BE2C (cell line): ENCODE data around the gene TMEM132D.

Source experiments
- DNase-seq: peaks from one replicate; pipeline ENCODE4 v3.0.0-alpha.2; 2020
- H3K27me3 ChIP-seq: fragments of 250-450 bp; sonication (Bioruptor Pico); 2 replicates; pipeline ENCODE4 v1.5.1; 2020; ENCODE audit warnings: mild to moderate bottlenecking
- H3K36me3 ChIP-seq: fragments of 250-450 bp; sonication (Bioruptor Pico); 2 replicates; pipeline ENCODE4 v1.5.1; 2020; ENCODE audit warnings: mild to moderate bottlenecking
- H3K4me1 ChIP-seq: fragments of 250-450 bp; sonication (Bioruptor Pico); 2 replicates; pipeline ENCODE4 v1.5.1; 2020
- H3K4me3 ChIP-seq: 2 replicates; pipeline ENCODE4 v1.5.1; 2011; ENCODE audit warnings: low read depth, low read length
- H3K9me3 ChIP-seq: fragments of 250-450 bp; sonication (Bioruptor Pico); 2 replicates; pipeline ENCODE4 v1.5.1; 2020
- CTCF ChIP-seq: IDR thresholded peaks from 2 replicates; pipeline ENCODE4 v1.5.1; 2012; ENCODE audit warnings: mild to moderate bottlenecking, low read depth, low read length

The TMEM132D gene

DNA sequence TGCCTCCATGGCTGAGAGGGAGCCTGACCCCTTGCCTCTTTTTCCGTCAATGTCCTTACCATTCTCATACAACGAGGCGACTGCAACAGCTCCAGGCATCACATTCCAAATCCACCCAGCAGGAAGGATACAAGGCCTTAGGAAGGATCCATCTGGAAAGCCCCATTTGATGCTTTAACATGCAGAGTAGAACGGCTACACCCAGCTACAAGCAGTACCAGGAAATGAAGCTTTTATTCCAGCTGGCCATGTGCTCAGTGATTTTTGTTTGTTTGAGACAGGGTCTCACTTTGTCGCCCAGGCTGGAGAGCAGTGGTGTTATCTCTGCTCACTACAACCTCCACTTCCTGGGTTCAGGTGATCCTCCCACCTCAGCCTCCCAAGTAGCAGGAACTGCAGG lies 124.8 kb downstream of the TMEM132D start:
- Histone ChIP-seq H3K4me3 (no peak overlapping the region), H3K4me1 (no peaks in the 10 kb centered on the region), H3K36me3 (no peaks in the 10 kb centered on the region), H3K9me3 (no peaks in the 10 kb centered on the region; the same call in 1 of the 2 replicates), H3K27me3 (no peaks in the 10 kb centered on the region)
- no peak for DNase-seq
- no peak for TF ChIP-seq CTCF

GRCh38 chr12:129776977-129777667 lies 126.7 kb downstream of the TMEM132D start:
- Histone ChIP-seq H3K4me1 (no peaks in the 10 kb centered on the region), H3K4me3 (no peak overlapping the region), H3K36me3 (no peaks in the 10 kb centered on the region), H3K9me3 (no peaks in the 10 kb centered on the region; the same call in 1 of the 2 replicates), H3K27me3 (no peaks in the 10 kb centered on the region)
- TF ChIP-seq CTCF: no peak
- DNase-seq: no peak

GRCh38 chr12:129772501-129773493 lies 131.0 kb downstream of the TMEM132D start:
- Histone ChIP-seq H3K9me3 (no peaks in the 10 kb centered on the region; the same call in 1 of the 2 replicates), H3K36me3 (no peaks in the 10 kb centered on the region), H3K27me3 (no peaks in the 10 kb centered on the region), H3K4me3 (no peak overlapping the region), H3K4me1 (no peaks in the 10 kb centered on the region)
- no peak for DNase-seq
- no peak for TF ChIP-seq CTCF

DNA sequence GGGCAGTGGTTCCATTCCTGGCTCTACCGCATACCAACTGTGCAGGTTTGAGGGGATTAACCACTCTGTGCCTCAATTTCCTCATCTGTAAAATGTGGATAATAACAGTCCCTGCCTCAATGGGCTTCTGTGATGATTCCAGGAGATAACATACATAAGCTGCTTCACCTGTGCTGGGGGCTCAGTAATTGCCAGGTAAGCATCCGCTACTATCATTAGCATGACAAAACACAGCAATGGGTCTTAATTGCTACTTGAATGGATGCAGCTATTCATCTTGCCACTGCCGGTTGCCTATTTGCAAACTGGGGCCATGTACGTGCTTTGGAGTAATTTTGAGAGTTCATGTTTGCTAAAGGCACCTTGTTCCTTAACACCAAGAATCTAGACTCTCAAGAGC lies 132.6 kb downstream of the TMEM132D start:
- Histone ChIP-seq H3K9me3 (no peaks in the 10 kb centered on the region; the same call in 1 of the 2 replicates), H3K36me3 (no peaks in the 10 kb centered on the region), H3K27me3 (no peaks in the 10 kb centered on the region), H3K4me1 (no peaks in the 10 kb centered on the region), H3K4me3 (no peak overlapping the region)
- no peak for TF ChIP-seq CTCF
- no peak for DNase-seq

DNA sequence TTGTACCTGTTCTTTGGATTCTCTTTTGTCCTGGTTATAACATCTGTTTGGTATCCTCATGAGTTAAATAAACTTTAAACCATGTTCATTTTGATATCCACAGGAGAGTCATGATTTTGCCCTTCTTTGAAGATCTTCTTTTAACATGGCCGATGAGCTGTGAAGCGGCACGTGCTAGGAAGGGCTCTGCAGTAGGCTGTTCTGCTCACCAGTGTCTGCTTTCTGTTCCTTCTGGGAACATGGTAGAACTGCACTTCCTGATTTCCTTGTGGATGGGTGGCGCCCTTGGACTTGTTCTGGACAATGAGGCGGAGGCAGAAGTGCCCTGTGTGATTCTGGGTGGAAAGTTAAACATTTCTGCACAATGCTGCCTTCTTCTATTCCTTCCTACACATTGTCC lies 138.1 kb downstream of the TMEM132D start:
- H3K27me3 ChIP-seq: no peaks in the 10 kb centered on the region
- no peak overlapping the region for H3K4me3 ChIP-seq
- H3K4me1 ChIP-seq: no peaks in the 10 kb centered on the region
- no peaks in the 10 kb centered on the region for H3K36me3 ChIP-seq
- TF ChIP-seq CTCF: no peak
- no peak for DNase-seq
- no peaks in the 10 kb centered on the region for H3K9me3 ChIP-seq
